HCT116 (cell line): ENCODE results near the gene ANO9. TPM values are rescaled to one million over a fixed set of nuclear protein-coding genes. Genes with fewer than 3 reads are reported as not detected.

Experiments
- ATAC-seq: fragments of 200-7000 bp; cut with Tn5 transposase; 2 replicates; pipeline ENCODE4 v1.9.1; 2020; ENCODE audit warnings: mild to moderate bottlenecking, moderate library complexity
- BruUV-seq: library from RNA; stranded (reverse); fragments of 400-500 nt; replicated peaks from 2 replicates; lab custom pipeline; 2021; lab: Mats Ljungman, UMichigan
- CTCF ChIA-PET: fragments of 300-600 bp; sonication (Branson Sonifier 250); formaldehyde crosslinking; loops from one replicate; lab custom pipeline; 2021; ENCODE audit warnings: antibody characterized with exemption; lab: Charles Lee
- POLR2A ChIA-PET: fragments of 300-600, 350-600 bp; sonication (Branson Sonifier 250); formaldehyde crosslinking; loops from one replicate; lab custom pipeline; 2021; ENCODE audit warnings: antibody characterized with exemption; lab: Charles Lee
- RAD21 ChIA-PET, 2 experiments: fragments of 300-600 bp; sonication (Branson Sonifier 250); formaldehyde crosslinking; loops; one replicate each; lab custom pipeline; 2023; ENCODE audit warnings: low total read pairs in 2 of 2; ENCODE audit not compliant: uncharacterized antibody in 2 of 2, unreplicated experiment in 2 of 2, low non-redundant PET in 1 of 2; lab: Charles Lee
- DNase-seq: peaks from one replicate; pipeline ENCODE4 v3.0.0-alpha.2; 2010; ENCODE audit warnings: low read depth, low spot score
- H2AFZ ChIP-seq: fragments of 200-600 bp; shearing (Covaris generic), sonication (generic); 2 replicates; pipeline ENCODE4 v1.6.1; 2017; ENCODE audit warnings: low read depth, mixed run types, mixed read lengths, antibody characterized with exemption, low read length; ENCODE audit not compliant: poor library complexity, severe bottlenecking
- H3K27ac ChIP-seq: 2 replicates; pipeline ENCODE4 v1.5.1; 2012; ENCODE audit warnings: low read depth, low read length
- H3K27me3 ChIP-seq: fragments of 200-600 bp; sonication (generic); 2 replicates; pipeline ENCODE4 v1.6.1; 2016; ENCODE audit warnings: mixed run types, low read length, mixed read lengths; ENCODE audit not compliant: insufficient read depth
- H3K36me3 ChIP-seq, 2 experiments: fragments of 200-500 bp in 1 of 2; fragments of 200-600 bp in 1 of 2; sonication (Bioruptor generic) in 1 of 2; sonication (generic) in 1 of 2; 2 replicates each; pipeline versions ENCODE4 v1.5.1 to v1.6.1; 2014 to 2016; ENCODE audit warnings: low read length in 2 of 2, inconsistent platforms in 1 of 2, mixed read lengths in 1 of 2, mixed run types in 1 of 2; ENCODE audit not compliant: insufficient read depth in 2 of 2, control insufficient read depth in 1 of 2
- H3K4me1 ChIP-seq, 2 experiments: fragments of 200-600 bp in 1 of 2; sonication (generic) in 1 of 2; 2 replicates each; pipeline versions ENCODE4 v1.5.1 to v1.6.1; 2012 to 2017; ENCODE audit warnings: low read length in 2 of 2, inconsistent platforms in 1 of 2, mild to moderate bottlenecking in 1 of 2, mixed read lengths in 1 of 2, mixed run types in 1 of 2, moderate library complexity in 1 of 2; ENCODE audit not compliant: insufficient read depth in 2 of 2, control insufficient read depth in 1 of 2
- H3K4me2 ChIP-seq: fragments of 200-600 bp; sonication (generic); 2 replicates; pipeline ENCODE4 v1.6.1; 2017; ENCODE audit warnings: mixed run types, low read length, mixed read lengths
- H3K4me3 ChIP-seq, 2 experiments: fragments of 200-600 bp in 1 of 2; sonication (generic) in 1 of 2; replicated peaks in 1 of 2; 2 replicates each; pipeline ENCODE4 v1.5.1; 2011 to 2016; ENCODE audit warnings: low read length in 2 of 2, control low read depth in 1 of 2, low read depth in 1 of 2, mild to moderate bottlenecking in 1 of 2, mixed read lengths in 1 of 2, mixed run types in 1 of 2
- H3K79me2 ChIP-seq: fragments of 200-600 bp; sonication (generic); 2 replicates; pipeline ENCODE4 v1.6.1; 2017; ENCODE audit warnings: mild to moderate bottlenecking, mixed run types, low read length, moderate library complexity, mixed read lengths; ENCODE audit not compliant: insufficient read depth
- H3K9ac ChIP-seq: fragments of 200-600 bp; sonication (generic); 2 replicates; pipeline ENCODE4 v1.6.1; 2016; ENCODE audit warnings: low read length, mixed read lengths
- H3K9me2 ChIP-seq: fragments of 200-600 bp; sonication (generic), shearing (Covaris generic); 2 replicates; pipeline ENCODE4 v1.6.1; 2017; ENCODE audit warnings: mixed run types, mild to moderate bottlenecking, moderate library complexity; ENCODE audit not compliant: insufficient read depth
- H3K9me3 ChIP-seq, 2 experiments: fragments of 200-500 bp in 1 of 2; fragments of 200-600 bp in 1 of 2; sonication (Bioruptor generic) in 1 of 2; sonication (generic) in 1 of 2; 2 replicates each; pipeline ENCODE4 v1.6.1; 2014 to 2017; ENCODE audit warnings: low read length in 2 of 2, mixed read lengths in 2 of 2, inconsistent platforms in 1 of 2, low read depth in 1 of 2, mild to moderate bottlenecking in 1 of 2, mixed run types in 1 of 2, moderate library complexity in 1 of 2; ENCODE audit not compliant: control insufficient read depth in 1 of 2, insufficient read depth in 1 of 2
- H4K20me1 ChIP-seq: fragments of 200-600 bp; sonication (generic), shearing (Covaris generic); 2 replicates; pipeline ENCODE4 v1.6.1; 2017; ENCODE audit warnings: mixed run types, mild to moderate bottlenecking, moderate library complexity; ENCODE audit not compliant: insufficient read depth
- CBX3 ChIP-seq: IDR thresholded peaks from 2 replicates; pipeline ENCODE4 v1.6.1; 2012; ENCODE audit warnings: low read depth
- ELF1 ChIP-seq: IDR thresholded peaks from 2 replicates; pipeline ENCODE4 v1.6.1; 2012; ENCODE audit warnings: low read depth, borderline replicate concordance
- EZH2phosphoT487 ChIP-seq: fragments of 200-600 bp; IDR thresholded peaks from 2 replicates; pipeline ENCODE4 v1.6.1; 2018; ENCODE audit warnings: antibody characterized with exemption, borderline replicate concordance
- FOSL1 ChIP-seq: IDR thresholded peaks from 2 replicates; pipeline ENCODE4 v1.6.1; 2012; ENCODE audit warnings: low read depth
- JUND ChIP-seq: IDR thresholded peaks from 2 replicates; pipeline ENCODE4 v1.6.1; 2012
- POLR2AphosphoS5 ChIP-seq: IDR thresholded peaks from 2 replicates; pipeline ENCODE4 v1.6.1; 2011; ENCODE audit warnings: mild to moderate bottlenecking, low read depth, low read length, moderate library complexity
- RAD21 ChIP-seq: IDR thresholded peaks from 2 replicates; pipeline ENCODE4 v1.6.1; 2012; ENCODE audit warnings: low read depth, mild to moderate bottlenecking
- SP1 ChIP-seq: IDR thresholded peaks from 2 replicates; pipeline ENCODE4 v1.6.1; 2012; ENCODE audit warnings: low read depth
- YY1 ChIP-seq: IDR thresholded peaks from 2 replicates; pipeline ENCODE4 v1.6.1; 2011; ENCODE audit warnings: low read length, low read depth, moderate library complexity, mild to moderate bottlenecking; ENCODE audit not compliant: insufficient replicate concordance; ENCODE audit errors: extremely low read depth
- ZFX ChIP-seq: fragments of 450-650 bp; IDR thresholded peaks from 2 replicates; pipeline ENCODE4 v1.6.1; 2017
- intact Hi-C: fragments of 100-400 bp; cut with micrococcal nuclease; formaldehyde crosslinking; loops from 2 replicates; pipeline ENCODE4 v1.10.0; 2022
- total RNA-seq: library from RNA; stranded (reverse); gene quantifications from one replicate; pipeline ENCODE4 v1.2.1, GENCODE V29; 2021; ENCODE audit not compliant: unreplicated experiment
- TF ChIP-seq, protein P1 (sequence below): IDR thresholded peaks from 2 replicates; pipeline ENCODE4 v1.6.1; 2012
- TF ChIP-seq, protein P2 (sequence below): IDR thresholded peaks from 2 replicates; pipeline ENCODE4 v1.6.1; 2012
- TF ChIP-seq, protein P3 (sequence below): IDR thresholded peaks from 2 replicates; pipeline ENCODE4 v1.6.1; 2011; ENCODE audit warnings: mild to moderate bottlenecking, low read length, moderate library complexity; ENCODE audit not compliant: insufficient replicate concordance; ENCODE audit errors: extremely low read depth
- TF ChIP-seq, protein P4 (sequence below): IDR thresholded peaks from 2 replicates; pipeline ENCODE4 v1.6.1; 2012; ENCODE audit warnings: low read depth

The ANO9 gene
- total RNA-seq, 1 experiment from 2014 or later, result 70.3 TPM

GRCh38 chr11:487571-488021 lies 45.8 kb upstream of the ANO9 start:
- Histone ChIP-seq H3K79me2 (peaks cover 13% of the 10 kb centered on the region), H4K20me1 (no peaks in the 10 kb centered on the region), H2AFZ (no peak overlapping the region)
- ATAC-seq, result no peak
- TF ChIP-seq, protein P1, sequence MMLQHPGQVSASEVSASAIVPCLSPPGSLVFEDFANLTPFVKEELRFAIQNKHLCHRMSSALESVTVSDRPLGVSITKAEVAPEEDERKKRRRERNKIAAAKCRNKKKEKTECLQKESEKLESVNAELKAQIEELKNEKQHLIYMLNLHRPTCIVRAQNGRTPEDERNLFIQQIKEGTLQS, result no peak
- TF ChIP-seq RAD21 (no peak), ELF1 (no peak), CBX3 (no peak), JUND (no peak), EZH2phosphoT487 (no peak), SP1 (no peak), POLR2AphosphoS5 (no peak), FOSL1 (no peak), ZFX (no peak), YY1 (no peak)
- TF ChIP-seq, protein P2, sequence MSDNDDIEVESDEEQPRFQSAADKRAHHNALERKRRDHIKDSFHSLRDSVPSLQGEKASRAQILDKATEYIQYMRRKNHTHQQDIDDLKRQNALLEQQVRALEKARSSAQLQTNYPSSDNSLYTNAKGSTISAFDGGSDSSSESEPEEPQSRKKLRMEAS, result no peak
- TF ChIP-seq, protein P3, sequence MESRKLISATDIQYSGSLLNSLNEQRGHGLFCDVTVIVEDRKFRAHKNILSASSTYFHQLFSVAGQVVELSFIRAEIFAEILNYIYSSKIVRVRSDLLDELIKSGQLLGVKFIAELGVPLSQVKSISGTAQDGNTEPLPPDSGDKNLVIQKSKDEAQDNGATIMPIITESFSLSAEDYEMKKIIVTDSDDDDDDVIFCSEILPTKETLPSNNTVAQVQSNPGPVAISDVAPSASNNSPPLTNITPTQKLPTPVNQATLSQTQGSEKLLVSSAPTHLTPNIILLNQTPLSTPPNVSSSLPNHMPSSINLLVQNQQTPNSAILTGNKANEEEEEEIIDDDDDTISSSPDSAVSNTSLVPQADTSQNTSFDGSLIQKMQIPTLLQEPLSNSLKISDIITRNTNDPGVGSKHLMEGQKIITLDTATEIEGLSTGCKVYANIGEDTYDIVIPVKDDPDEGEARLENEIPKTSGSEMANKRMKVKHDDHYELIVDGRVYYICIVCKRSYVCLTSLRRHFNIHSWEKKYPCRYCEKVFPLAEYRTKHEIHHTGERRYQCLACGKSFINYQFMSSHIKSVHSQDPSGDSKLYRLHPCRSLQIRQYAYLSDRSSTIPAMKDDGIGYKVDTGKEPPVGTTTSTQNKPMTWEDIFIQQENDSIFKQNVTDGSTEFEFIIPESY, result no peak
- TF ChIP-seq, protein P4, sequence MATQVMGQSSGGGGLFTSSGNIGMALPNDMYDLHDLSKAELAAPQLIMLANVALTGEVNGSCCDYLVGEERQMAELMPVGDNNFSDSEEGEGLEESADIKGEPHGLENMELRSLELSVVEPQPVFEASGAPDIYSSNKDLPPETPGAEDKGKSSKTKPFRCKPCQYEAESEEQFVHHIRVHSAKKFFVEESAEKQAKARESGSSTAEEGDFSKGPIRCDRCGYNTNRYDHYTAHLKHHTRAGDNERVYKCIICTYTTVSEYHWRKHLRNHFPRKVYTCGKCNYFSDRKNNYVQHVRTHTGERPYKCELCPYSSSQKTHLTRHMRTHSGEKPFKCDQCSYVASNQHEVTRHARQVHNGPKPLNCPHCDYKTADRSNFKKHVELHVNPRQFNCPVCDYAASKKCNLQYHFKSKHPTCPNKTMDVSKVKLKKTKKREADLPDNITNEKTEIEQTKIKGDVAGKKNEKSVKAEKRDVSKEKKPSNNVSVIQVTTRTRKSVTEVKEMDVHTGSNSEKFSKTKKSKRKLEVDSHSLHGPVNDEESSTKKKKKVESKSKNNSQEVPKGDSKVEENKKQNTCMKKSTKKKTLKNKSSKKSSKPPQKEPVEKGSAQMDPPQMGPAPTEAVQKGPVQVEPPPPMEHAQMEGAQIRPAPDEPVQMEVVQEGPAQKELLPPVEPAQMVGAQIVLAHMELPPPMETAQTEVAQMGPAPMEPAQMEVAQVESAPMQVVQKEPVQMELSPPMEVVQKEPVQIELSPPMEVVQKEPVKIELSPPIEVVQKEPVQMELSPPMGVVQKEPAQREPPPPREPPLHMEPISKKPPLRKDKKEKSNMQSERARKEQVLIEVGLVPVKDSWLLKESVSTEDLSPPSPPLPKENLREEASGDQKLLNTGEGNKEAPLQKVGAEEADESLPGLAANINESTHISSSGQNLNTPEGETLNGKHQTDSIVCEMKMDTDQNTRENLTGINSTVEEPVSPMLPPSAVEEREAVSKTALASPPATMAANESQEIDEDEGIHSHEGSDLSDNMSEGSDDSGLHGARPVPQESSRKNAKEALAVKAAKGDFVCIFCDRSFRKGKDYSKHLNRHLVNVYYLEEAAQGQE, result no peak
- TF ChIP-seq, all 23 proteins: peak for 0
- CTCF ChIA-PET, result no interaction called here
- POLR2A ChIA-PET, result no interaction called here
- Histone ChIP-seq H3K9me2 (no peaks in the 10 kb centered on the region), H3K4me3 (no peak overlapping the region), H3K4me2 (no peak overlapping the region), H3K4me1 (no peaks in the 10 kb centered on the region), H3K27ac (no peak overlapping the region), H3K9ac (no peak overlapping the region), H3K9me3 (no peaks in the 10 kb centered on the region), H3K27me3 (no peaks in the 10 kb centered on the region), H3K36me3 (no peaks in the 10 kb centered on the region)
- BruUV-seq, result no TSS peak
- intact Hi-C loops, result no loop called here
- no peak for DNase-seq
- RAD21 ChIA-PET, result no interaction called here
